HuH-7 (cell line): ENCODE results near the gene HUS1B.
A peak's percentile ranks its signal among the peaks of the same experiment; 100 is the strongest.
"Not testable (repeated sequence)": the region's sequence is repeated elsewhere in the genome, so short reads cannot be mapped to it uniquely, and the experiment has no call there.

Experiments
- DNase-seq: peaks from one replicate; pipeline ENCODE4 v3.0.0; 2011; ENCODE audit warnings: low spot score

HUS1B gene

GRCh38 chr6:678520-678919 is 21.6 kb upstream of the HUS1B start:
- no peak for DNase-seq

DNA sequence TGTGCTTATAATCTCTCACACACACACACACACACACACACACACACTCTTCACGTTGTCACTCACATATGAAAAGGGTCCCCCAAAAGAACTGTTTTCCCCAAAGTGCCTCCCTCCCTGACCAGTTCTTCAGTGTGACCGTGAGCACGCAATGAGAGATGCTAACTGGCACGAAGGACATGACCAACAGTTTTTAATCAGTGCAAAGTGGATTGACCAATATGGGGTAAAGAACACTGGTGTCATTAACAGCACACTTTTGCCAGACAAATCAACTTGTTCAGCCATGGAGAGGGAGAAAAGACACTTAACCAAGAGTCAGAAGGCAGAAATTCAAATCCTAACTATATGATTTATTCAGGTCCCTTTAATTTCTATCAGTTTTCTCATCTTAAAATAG is 21.0 kb upstream of the HUS1B start:
- no peak for DNase-seq

DNA sequence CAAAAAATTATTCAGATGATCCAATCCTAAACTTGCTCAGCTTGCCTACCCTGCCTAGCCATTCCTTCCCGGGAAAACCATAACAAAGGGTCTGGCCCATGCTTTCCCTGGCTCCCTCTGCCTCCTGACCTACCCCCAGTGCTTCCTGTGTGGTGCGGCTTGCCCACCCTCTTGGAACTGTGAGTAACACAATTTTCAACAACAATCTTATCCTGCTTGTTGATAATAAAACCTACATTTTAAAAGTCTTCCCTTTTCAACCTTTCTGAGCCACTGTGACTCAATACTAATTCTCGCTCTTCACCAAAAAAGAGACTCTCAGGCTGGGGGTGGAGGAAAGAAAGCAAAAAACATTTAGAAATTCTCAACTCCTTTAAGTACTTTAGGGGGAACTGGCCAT is 18.1 kb upstream of the HUS1B start:
- no peak for DNase-seq

GRCh38 chr6:674406-674805 is 17.5 kb upstream of the HUS1B start:
- no peak for DNase-seq

GRCh38 chr6:667253-667927 is 10.5 kb upstream of the HUS1B start:
- no peak for DNase-seq

- DNase-seq = no peak
Observed at GRCh38 chr6:665403-666267, 8.7 kb upstream of the HUS1B start.

DNA sequence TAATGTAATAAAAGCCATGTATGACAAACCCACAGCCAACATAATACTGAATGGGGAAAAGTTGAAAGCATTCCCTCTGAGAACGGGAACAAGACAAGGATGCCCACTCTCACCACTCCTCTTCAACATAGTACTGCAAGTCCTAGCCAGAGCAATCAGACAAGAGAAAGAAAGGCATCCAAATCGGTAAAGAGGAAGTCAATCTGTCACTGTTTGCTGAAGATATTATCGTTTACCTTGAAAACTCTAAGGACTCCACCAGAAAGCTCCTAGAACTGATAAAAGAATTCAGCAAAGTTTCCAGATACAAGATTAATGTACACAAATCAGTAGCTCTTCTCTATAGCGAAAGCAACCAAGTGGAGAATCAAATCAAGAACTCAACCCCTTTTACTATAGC is 6.9 kb upstream of the HUS1B start:
- not testable (repeated sequence) for DNase-seq

DNA sequence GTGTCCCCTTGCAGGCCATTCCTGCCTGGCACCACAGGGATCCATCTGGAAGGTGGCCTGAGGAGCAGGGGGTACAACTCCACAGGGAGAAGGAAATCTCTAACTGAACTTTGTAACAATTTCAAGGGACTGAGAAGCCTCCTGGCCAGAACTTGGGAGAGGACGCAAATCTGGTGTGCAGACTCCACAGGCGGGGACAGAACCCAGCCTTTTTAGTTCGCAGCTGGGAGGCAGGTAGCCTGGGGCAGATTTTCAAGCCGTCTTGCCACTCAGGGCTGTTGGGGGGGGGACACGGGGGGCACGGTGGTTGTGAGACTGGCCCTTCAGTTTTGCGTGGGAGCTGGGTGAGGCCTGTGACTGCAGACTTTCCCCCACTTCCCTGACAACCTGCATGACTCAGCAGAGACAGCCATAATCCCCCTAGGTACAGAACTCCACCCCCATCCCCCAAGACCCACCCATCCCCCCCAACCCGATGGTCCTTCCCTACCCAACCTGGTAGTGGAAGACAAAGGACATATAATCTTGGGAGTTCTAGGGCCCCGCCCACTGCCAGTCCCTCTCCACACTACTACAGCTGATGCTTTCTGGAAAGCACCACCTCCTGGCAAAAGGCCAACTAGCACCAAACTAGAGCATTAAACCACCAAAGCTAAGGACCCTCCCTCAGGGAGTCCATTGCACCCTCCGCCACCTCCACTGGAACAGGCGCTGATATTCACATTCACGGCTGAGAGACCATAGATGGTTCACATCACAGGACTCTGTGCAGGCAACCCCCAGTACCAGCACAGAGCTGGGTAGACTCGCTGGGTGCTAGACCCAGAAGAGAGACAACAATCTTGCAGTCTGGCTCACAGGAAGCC is 3.0 kb upstream of the HUS1B start:
- DNase-seq = no peak

DNA sequence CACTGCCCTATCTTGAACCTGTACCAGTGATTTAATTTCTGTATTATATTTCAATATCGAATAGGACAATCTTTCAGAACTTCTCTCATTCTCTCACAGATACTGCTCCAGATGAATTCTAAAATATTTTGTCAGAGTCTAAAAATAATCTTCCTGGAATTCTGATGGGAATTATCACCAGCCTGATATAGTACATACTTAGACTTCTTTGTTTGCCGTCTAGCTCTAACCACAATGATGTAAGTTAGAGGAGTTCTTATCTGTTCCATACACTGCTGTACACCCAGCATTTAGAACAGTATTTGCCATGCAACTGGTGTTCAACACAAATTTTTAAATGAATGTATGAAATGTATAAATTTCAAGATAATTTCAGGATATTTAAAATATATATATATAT is 1.3 kb upstream of the HUS1B start:
- peak; percentile 16 for DNase-seq

DNA sequence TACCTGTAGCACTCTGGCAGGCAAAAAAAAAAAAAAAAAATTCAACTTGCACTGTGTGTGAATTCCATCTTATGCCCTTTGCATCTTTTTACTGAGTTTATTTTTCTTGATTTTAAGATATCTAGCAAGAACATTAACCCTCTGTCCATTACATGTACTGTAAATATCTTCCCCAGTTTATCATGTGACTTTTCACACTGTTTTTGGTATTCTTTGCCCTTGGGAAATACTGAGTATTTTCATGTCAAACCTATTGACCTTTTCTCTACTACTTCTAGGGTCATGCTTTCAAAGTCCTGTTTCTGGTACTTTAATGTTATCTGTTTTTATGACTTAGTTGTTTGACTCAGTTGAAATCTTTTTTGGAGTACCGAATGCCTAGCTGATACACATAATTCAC is 843 bp upstream of the HUS1B start:
- DNase-seq = no peak

DNA sequence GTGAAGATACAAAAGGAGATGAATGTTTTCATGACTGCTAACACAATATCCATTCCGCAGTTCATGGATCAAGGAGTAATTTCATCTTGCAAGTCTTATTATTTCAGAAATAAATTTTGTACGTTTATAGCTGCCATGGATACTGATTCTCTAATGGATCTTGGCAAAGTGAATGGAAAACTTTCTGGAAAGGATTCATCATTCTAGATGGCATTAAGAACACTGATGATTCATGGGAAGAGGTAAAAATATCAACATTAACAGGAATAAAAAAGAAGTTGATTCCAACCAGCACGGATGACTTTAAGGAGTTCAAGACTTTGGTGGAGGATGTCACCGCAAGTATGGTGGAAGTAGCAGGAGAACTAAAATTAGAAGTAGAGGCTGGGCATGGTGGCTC is 2.8 kb downstream of the HUS1B start:
- no peak for DNase-seq

DNA sequence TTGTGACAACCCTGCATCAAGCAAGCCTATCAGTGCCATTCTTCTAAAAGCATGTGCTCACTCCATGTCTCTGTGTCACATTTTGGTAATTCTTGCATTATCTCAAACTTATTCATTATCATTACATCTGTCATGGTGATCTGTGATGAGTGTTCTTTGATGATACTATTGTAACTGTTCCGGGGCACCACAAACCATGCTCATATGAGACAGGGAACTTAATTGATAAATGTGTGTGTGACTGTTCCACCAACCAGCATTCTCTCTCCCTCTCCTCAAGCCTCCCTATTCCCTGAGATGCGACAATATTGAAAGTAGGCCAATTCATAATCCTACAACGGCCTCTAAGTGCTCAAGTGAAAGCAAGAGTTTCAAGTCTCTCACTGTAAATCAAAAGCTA is 4.0 kb downstream of the HUS1B start:
- no peak for DNase-seq

- no peak for DNase-seq
Observed at GRCh38 chr6:650098-650497, 6.8 kb downstream of the HUS1B start.

GRCh38 chr6:642805-643204 is 14.1 kb downstream of the HUS1B start:
- DNase-seq = no peak

- no peak for DNase-seq
Observed at GRCh38 chr6:641225-641985, 15.5 kb downstream of the HUS1B start.

DNA sequence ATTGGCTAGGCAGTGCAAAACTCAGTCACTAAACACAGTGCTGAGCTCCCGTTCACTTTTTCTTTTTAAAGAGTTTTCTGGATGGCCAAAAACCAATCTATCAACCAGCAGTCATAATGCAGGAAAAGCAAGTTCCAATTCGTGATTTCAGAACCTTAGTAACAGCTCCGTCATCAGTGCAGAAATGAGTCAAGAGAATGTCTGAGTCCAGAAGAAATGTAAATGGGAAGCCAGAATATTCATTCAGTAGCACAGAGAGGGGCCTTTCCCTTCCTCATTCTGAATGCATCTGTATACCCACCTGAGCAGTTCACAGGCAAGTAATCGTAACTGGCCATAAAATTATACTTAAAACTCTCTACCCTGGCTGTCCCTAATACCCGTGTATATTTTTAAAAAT is 20.4 kb downstream of the HUS1B start:
- DNase-seq = no peak

- no peak for DNase-seq
Observed at GRCh38 chr6:635233-635632, 21.7 kb downstream of the HUS1B start.

- DNase-seq = no peak
Observed at GRCh38 chr6:633611-634010, 23.3 kb downstream of the HUS1B start.

DNA sequence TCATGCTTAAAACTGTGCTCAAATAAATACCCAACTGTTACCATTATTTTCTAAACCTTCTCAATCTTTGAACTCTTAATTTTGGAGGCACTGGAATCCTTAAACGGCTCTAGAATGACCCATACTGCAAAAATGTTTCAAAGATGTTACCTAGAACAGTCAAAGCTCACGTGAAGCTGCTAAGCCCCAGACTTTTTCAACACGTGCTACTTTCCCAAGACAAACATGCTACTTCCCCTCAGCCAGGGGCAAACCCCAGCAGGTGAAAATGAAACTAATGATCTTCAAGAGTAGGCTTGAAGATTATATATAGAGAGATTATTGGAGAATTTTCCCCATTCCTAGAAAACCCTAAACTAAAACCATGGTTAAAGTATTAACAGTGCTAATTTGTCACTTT is 28.1 kb downstream of the HUS1B start:
- no peak for DNase-seq

DNA sequence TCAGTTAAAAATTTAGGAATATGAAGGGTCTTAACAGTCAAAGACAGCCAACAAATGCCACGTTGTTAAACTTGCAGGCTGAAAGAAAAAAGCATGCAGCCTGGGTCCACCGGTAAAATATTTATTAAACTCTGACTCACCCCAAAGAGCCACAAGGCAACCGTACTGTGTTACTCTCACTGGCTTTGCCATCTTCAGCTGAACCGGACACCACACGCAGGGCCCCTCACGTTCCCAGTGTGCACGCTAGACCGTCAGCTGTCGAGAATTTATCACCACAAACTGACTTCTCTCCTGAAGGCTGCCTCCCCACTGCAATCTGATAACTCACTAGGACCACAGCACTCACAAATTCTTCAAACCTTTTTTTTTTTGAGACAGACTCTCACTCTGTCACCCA is 30.7 kb downstream of the HUS1B start:
- no peak for DNase-seq

DNA sequence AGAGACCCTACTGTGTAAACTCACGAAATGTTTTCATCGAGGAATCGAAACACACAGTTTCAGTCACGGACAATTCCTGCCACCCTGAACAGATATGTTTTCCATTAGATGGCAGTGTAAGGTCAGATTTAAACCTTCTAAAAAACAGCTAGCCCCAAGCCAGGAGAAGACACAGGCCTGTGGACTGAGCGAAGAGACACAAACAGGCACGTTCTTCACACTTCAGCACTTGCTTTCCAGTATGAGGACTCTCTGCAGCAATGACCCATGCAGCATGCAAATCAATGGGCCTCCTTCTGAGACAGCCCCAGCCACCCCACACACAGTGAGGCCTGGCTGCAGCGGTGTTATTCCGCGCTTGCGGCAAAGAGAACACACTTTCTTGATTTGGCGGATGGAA is 31.9 kb downstream of the HUS1B start:
- DNase-seq = peak; percentile 21

DNA sequence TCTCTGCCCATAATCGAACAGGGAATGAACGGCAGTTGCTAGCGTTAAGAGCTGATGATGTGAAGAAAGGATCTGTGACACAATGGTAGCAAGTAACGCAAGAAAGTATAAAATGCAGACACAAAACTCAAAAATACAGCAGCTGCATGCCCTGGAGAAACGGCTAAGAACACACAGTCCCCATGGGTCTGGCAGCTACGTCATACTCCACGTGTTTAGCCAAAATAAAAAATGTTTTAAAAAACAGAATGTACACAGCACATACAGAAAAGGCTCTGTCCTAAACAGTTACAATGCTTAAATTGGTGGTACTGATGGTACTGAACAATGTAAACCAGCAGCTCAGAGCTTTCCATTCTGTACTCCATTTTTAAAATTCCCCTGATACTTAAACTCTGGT is 34.4 kb downstream of the HUS1B start:
- no peak for DNase-seq
